Right forelimb (tissue), 1 donor: ENCODE measurements around the gene TMEM214.
A peak's percentile ranks its signal among the peaks of the same experiment; 100 is the strongest.
"Not testable (repeated sequence)": the region's sequence is repeated elsewhere in the genome, so short reads cannot be mapped to it uniquely, and the experiment has no call there.

Experiments
- DNase-seq: peaks from one replicate; pipeline ENCODE4 v3.0.0-alpha.2; 2018

The TMEM214 gene

GRCh38 chr2:27071990-27072830 is 39.4 kb downstream of the TMEM214 start:
- peak; percentile 91 for DNase-seq

- DNase-seq = no peak
Measured at GRCh38 chr2:27072920-27073319, 40.2 kb downstream of the TMEM214 start.

GRCh38 chr2:27073782-27074181 is 41.0 kb downstream of the TMEM214 start:
- no peak for DNase-seq

GRCh38 chr2:27074738-27075565 is 42.2 kb downstream of the TMEM214 start:
- DNase-seq = peak; percentile 64

GRCh38 chr2:27075566-27075871 is 42.8 kb downstream of the TMEM214 start:
- not testable (repeated sequence) for DNase-seq

- DNase-seq = no peak
Measured at GRCh38 chr2:27076323-27076722, 43.6 kb downstream of the TMEM214 start.

GRCh38 chr2:27077231-27077630 is 44.5 kb downstream of the TMEM214 start:
- no peak for DNase-seq

- DNase-seq = peak; percentile 93
Measured at GRCh38 chr2:27078267-27079194, 45.8 kb downstream of the TMEM214 start, which contains the start of gene EMILIN1. EMILIN1 (plus strand) TSS chr2:27078615; CDS start chr2:27079066, 451 bp downstream.

GRCh38 chr2:27079233-27080139 is 46.7 kb downstream of the TMEM214 start:
- no peak for DNase-seq

- no peak for DNase-seq
Measured at GRCh38 chr2:27080140-27080469, 47.3 kb downstream of the TMEM214 start.

GRCh38 chr2:27080603-27080936 is 47.8 kb downstream of the TMEM214 start:
- DNase-seq = no peak

GRCh38 chr2:27081984-27082772 is 49.4 kb downstream of the TMEM214 start:
- DNase-seq = no peak

- no peak for DNase-seq
Measured at GRCh38 chr2:27082773-27083409, 50.1 kb downstream of the TMEM214 start.

- DNase-seq = no peak
Measured at GRCh38 chr2:27083410-27084296, 50.9 kb downstream of the TMEM214 start.

- DNase-seq = no peak
Measured at GRCh38 chr2:27084297-27085061, 51.7 kb downstream of the TMEM214 start.

GRCh38 chr2:27085062-27085672 is 52.4 kb downstream of the TMEM214 start:
- DNase-seq = no peak

- DNase-seq = peak; percentile 75
Measured at GRCh38 chr2:27085673-27086089, 52.9 kb downstream of the TMEM214 start.

- DNase-seq = peak; percentile 99
Measured at GRCh38 chr2:27086090-27086723, 53.4 kb downstream of the TMEM214 start.
